Measurements from ENCODE around the gene CD8B. TPM values are rescaled to one million over a fixed set of nuclear protein-coding genes. Genes with fewer than 3 reads are reported as not detected.

Gene CD8B
- total RNA-seq, 4 donors from 2014 or later: 1.8 to 7.3 (median 2.8) TPM

- TF ChIP-seq, protein P1, sequence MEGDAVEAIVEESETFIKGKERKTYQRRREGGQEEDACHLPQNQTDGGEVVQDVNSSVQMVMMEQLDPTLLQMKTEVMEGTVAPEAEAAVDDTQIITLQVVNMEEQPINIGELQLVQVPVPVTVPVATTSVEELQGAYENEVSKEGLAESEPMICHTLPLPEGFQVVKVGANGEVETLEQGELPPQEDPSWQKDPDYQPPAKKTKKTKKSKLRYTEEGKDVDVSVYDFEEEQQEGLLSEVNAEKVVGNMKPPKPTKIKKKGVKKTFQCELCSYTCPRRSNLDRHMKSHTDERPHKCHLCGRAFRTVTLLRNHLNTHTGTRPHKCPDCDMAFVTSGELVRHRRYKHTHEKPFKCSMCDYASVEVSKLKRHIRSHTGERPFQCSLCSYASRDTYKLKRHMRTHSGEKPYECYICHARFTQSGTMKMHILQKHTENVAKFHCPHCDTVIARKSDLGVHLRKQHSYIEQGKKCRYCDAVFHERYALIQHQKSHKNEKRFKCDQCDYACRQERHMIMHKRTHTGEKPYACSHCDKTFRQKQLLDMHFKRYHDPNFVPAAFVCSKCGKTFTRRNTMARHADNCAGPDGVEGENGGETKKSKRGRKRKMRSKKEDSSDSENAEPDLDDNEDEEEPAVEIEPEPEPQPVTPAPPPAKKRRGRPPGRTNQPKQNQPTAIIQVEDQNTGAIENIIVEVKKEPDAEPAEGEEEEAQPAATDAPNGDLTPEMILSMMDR (IDR thresholded peaks at IDR 0.05): no peak
- no peak for DNase-seq (ENCODE audit: low spot score)
- no peak for ATAC-seq (ENCODE audit: low FRiP score)
Measured at GRCh38 chr2:86790134-86790675, 71.5 kb downstream of the CD8B start.

DNA sequence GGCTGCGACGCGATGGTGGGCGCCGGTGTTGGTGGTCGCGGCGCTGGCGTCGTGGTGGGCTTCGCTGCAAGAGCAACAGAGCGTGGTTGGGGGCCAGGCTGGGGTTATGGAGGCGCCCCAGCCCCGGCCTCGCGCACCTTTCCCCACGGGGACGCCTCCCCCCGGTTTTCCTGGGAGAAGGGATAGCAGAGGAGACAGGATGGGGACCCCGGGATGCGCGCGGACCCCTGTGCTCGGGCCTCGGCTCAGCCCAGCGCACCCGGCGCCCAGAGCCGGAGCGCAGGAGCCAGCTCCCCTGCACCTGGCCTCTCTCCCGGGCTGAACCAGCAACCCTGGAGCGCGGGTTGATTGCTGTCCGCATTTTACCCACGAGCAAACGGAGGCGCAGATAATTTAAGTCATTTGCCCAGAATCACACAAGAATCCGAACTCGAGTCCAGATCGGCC is 72.0 kb downstream of the CD8B start:
- DNase-seq (ENCODE audit: low spot score) (no peak), ATAC-seq (ENCODE audit: low FRiP score) (no peak)
- TF ChIP-seq, protein P1 (IDR thresholded peaks at IDR 0.05): no peak

GRCh38 chr2:86788881-86789686 is 72.6 kb downstream of the CD8B start:
- TF ChIP-seq, protein P1 (IDR thresholded peaks at IDR 0.05): no peak
- DNase-seq (ENCODE audit: low spot score) (no peak), ATAC-seq (ENCODE audit: low FRiP score) (no peak)

- no peak for ATAC-seq (ENCODE audit: low FRiP score)
- TF ChIP-seq, protein P1 (IDR thresholded peaks at IDR 0.05): no peak
- DNase-seq (ENCODE audit: low spot score): no peak
Measured at GRCh38 chr2:86788165-86788564, 73.5 kb downstream of the CD8B start.

DNA sequence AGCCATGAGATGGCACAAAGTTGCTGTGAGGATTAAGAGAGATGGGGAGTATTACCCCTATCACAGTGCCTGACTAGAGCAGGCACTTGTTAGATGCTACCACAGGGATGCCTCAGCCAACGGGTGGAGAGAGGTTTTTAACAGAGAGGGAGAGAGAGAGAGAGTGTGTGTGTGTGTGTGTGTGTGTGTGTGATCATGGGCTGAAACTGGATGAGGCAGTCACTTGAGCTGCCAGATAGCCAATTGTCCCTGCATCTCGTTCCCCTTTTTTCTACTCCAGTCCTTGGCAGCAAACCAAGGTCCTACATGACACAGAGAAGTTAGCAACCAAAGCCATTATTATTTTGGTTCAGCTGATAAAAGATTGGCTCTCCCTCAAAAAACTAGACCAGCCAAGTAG is 74.0 kb downstream of the CD8B start:
- DNase-seq (ENCODE audit: low spot score) (no peak), ATAC-seq (ENCODE audit: low FRiP score) (no peak)
- TF ChIP-seq, protein P1 (IDR thresholded peaks at IDR 0.05): no peak

DNA sequence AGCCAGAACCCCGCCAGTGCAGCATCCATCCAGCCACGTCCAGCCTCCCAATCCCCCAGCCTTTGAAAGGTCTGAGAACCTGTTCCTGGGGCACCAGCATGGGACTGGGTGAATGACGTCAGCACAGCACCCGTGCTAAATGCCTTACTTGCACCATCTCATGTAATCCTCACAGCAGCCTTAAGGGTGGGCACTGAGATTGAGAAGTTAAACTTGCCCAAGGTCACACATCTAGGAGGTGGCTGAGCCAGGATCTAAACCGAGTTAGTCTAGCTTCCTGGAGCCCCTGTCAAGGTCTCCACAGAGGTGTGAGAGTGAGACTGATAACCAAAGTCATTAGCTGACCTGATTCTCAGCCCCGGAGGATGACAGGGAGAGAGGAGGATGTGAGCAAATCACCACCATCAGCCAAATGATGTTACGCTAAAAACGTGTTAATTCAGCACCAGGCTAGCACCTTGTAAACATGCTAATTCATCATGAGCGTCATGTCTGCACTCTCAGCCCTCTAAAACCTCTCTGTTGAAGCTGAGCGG is 75.6 kb downstream of the CD8B start:
- TF ChIP-seq, protein P1 (IDR thresholded peaks at IDR 0.05): no peak
- no peak for ATAC-seq (ENCODE audit: low FRiP score)
- no peak for DNase-seq (ENCODE audit: low spot score)

Measured in omental fat pad (tissue), 4 donors.